ENCODE results near the gene ATG9B.

DNA sequence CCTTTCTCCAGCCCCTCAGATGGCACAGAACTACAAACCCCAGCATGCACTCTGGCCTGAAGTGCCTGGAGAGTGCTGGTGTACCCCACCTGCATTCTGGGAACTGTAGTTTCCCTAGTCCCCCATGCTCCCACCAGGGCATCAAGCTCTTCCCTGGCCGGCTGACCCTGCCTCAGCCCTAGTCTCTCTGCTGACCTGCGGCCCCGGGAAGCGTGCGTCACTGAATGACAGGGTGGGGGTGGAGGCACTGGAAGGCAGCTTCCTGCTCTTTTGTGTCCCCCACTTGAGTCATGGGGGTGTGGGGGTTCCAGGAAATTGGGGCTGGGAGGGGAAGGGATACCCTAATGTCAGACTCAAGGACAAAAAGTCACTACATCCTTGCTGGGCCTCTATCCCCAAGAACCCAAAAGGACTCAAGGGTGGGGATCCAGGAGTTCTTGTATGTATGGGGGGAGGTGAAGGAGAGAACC, 31.4 kb downstream of the ATG9B start:
- TF ChIP-seq CTCF (IDR thresholded peaks at IDR 0.05; ENCODE audit: insufficient read depth, low read length), result no peak
- TF ChIP-seq GABPA (IDR thresholded peaks at IDR 0.05; ENCODE audit: low read depth), result no peak
- no peak for TF ChIP-seq POLR2AphosphoS5 (IDR thresholded peaks at IDR 0.05; ENCODE audit: low read depth)
- TF ChIP-seq, protein P1, sequence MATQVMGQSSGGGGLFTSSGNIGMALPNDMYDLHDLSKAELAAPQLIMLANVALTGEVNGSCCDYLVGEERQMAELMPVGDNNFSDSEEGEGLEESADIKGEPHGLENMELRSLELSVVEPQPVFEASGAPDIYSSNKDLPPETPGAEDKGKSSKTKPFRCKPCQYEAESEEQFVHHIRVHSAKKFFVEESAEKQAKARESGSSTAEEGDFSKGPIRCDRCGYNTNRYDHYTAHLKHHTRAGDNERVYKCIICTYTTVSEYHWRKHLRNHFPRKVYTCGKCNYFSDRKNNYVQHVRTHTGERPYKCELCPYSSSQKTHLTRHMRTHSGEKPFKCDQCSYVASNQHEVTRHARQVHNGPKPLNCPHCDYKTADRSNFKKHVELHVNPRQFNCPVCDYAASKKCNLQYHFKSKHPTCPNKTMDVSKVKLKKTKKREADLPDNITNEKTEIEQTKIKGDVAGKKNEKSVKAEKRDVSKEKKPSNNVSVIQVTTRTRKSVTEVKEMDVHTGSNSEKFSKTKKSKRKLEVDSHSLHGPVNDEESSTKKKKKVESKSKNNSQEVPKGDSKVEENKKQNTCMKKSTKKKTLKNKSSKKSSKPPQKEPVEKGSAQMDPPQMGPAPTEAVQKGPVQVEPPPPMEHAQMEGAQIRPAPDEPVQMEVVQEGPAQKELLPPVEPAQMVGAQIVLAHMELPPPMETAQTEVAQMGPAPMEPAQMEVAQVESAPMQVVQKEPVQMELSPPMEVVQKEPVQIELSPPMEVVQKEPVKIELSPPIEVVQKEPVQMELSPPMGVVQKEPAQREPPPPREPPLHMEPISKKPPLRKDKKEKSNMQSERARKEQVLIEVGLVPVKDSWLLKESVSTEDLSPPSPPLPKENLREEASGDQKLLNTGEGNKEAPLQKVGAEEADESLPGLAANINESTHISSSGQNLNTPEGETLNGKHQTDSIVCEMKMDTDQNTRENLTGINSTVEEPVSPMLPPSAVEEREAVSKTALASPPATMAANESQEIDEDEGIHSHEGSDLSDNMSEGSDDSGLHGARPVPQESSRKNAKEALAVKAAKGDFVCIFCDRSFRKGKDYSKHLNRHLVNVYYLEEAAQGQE (IDR thresholded peaks at IDR 0.05; ENCODE audit: insufficient replicate concordance, low read depth), result no peak

All from HL-60 (cell line).